OCI-LY1 (cell line): ENCODE data around the gene NUP37.

ENCODE experiments used
- H2AFZ ChIP-seq: fragments of 200-600 bp; sonication (generic), shearing (Covaris generic); 2 replicates; pipeline ENCODE4 v1.6.0; 2014; ENCODE audit warnings: antibody characterized with exemption, mild to moderate bottlenecking, low read length
- H3F3A ChIP-seq: fragments of 200-600 bp; sonication (generic), shearing (Covaris generic); 2 replicates; pipeline ENCODE4 v1.6.0; 2014; ENCODE audit warnings: mild to moderate bottlenecking, antibody characterized with exemption, low read length, moderate library complexity; ENCODE audit not compliant: insufficient read depth
- H3K27ac ChIP-seq: fragments of 200-600 bp; sonication (generic); 2 replicates; pipeline ENCODE4 v1.5.1; 2014; ENCODE audit warnings: low read length, mixed run types, mild to moderate bottlenecking, low read depth; ENCODE audit not compliant: poor library complexity, severe bottlenecking
- H3K27me3 ChIP-seq: fragments of 200-600 bp; sonication (generic); 2 replicates; pipeline ENCODE4 v1.6.0; 2014; ENCODE audit warnings: antibody characterized with exemption, mild to moderate bottlenecking, low read length, moderate library complexity; ENCODE audit not compliant: insufficient read depth
- H3K36me3 ChIP-seq: fragments of 200-600 bp; sonication (generic); 2 replicates; pipeline ENCODE4 v1.6.1; 2014; ENCODE audit warnings: mild to moderate bottlenecking, antibody characterized with exemption, low read length, moderate library complexity, mixed read lengths; ENCODE audit not compliant: insufficient read depth
- H3K4me1 ChIP-seq: fragments of 200-600 bp; sonication (generic); 2 replicates; pipeline ENCODE4 v1.5.1; 2014; ENCODE audit warnings: mild to moderate bottlenecking, low read length, moderate library complexity; ENCODE audit not compliant: insufficient read depth, severe bottlenecking
- H3K4me2 ChIP-seq: fragments of 200-600 bp; sonication (generic), shearing (Covaris generic); 2 replicates; pipeline ENCODE4 v1.6.1; 2014; ENCODE audit warnings: low read length
- H3K4me3 ChIP-seq: fragments of 200-600 bp; sonication (generic); 2 replicates; pipeline ENCODE4 v1.5.1; 2014; ENCODE audit warnings: low read length, low read depth, mild to moderate bottlenecking, mixed read lengths; ENCODE audit not compliant: poor library complexity, severe bottlenecking
- H3K79me2 ChIP-seq: fragments of 200-600 bp; shearing (Covaris generic); 2 replicates; pipeline ENCODE4 v1.6.1; 2016; ENCODE audit warnings: mixed run types, low read length, mixed read lengths; ENCODE audit not compliant: insufficient read depth
- H3K9ac ChIP-seq: fragments of 200-600 bp; sonication (generic), shearing (Covaris generic); 2 replicates; pipeline ENCODE4 v1.6.1; 2014; ENCODE audit warnings: mild to moderate bottlenecking, low read length, mixed read lengths
- H3K9me2 ChIP-seq: fragments of 200-600 bp; sonication (generic), shearing (Covaris generic); 2 replicates; pipeline ENCODE4 v1.6.1; 2014; ENCODE audit warnings: low read depth, mild to moderate bottlenecking, low read length, mixed read lengths
- H3K9me3 ChIP-seq: fragments of 200-600 bp; shearing (Covaris generic); 2 replicates; pipeline ENCODE4 v1.6.1; 2014; ENCODE audit warnings: low read length, mixed read lengths
- H4K20me1 ChIP-seq: fragments of 200-600 bp; sonication (generic), shearing (Covaris generic); 2 replicates; pipeline ENCODE4 v1.6.0; 2016; ENCODE audit warnings: mild to moderate bottlenecking, low read length; ENCODE audit not compliant: insufficient read depth
- CTCF ChIP-seq: fragments of 200-600 bp; sonication (generic), shearing (Covaris generic); IDR thresholded peaks from 2 replicates; pipeline ENCODE4 v1.5.1; 2017; ENCODE audit warnings: mild to moderate bottlenecking, antibody characterized with exemption, low read length, moderate library complexity, mixed read lengths
- EZH2 ChIP-seq: fragments of 200-600 bp; sonication (generic), shearing (Covaris generic); IDR thresholded peaks from 2 replicates; pipeline ENCODE4 v1.8.0; 2017; ENCODE audit warnings: borderline replicate concordance, mixed run types, mild to moderate bottlenecking, antibody characterized with exemption, low read length, moderate library complexity, mixed read lengths

NUP37 gene

GRCh38 chr12:102107970-102108369, 11.9 kb downstream of the NUP37 start:
- Histone ChIP-seq H2AFZ (no peak overlapping the region), H3K4me2 (no peak overlapping the region), H3K36me3 (peaks cover 98% of the 10 kb centered on the region), H3K79me2 (no peaks in the 10 kb centered on the region), H3K4me1 (no peaks in the 10 kb centered on the region), H3K9me3 (peaks cover 5% of the 10 kb centered on the region), H3F3A (no peaks in the 10 kb centered on the region), H3K4me3 (no peak overlapping the region), H3K9me2 (no peaks in the 10 kb centered on the region), H3K27ac (no peak overlapping the region), H3K9ac (no peak overlapping the region), H3K27me3 (no peaks in the 10 kb centered on the region), H4K20me1 (no peaks in the 10 kb centered on the region)
- no peak for TF ChIP-seq CTCF
- TF ChIP-seq EZH2, result no peak

GRCh38 chr12:102106905-102107304, 13.0 kb downstream of the NUP37 start:
- no peaks in the 10 kb centered on the region for H3K4me1 ChIP-seq
- peaks cover 5% of the 10 kb centered on the region for H3K9me3 ChIP-seq
- no peaks in the 10 kb centered on the region for H3K27me3 ChIP-seq
- H2AFZ ChIP-seq, result no peak overlapping the region
- no peak overlapping the region for H3K4me2 ChIP-seq
- no peaks in the 10 kb centered on the region for H3K9me2 ChIP-seq
- TF ChIP-seq CTCF, result no peak
- no peak for TF ChIP-seq EZH2
- H3F3A ChIP-seq, result no peaks in the 10 kb centered on the region
- no peak overlapping the region for H3K4me3 ChIP-seq
- H3K79me2 ChIP-seq, result no peaks in the 10 kb centered on the region
- H3K27ac ChIP-seq, result no peak overlapping the region
- H4K20me1 ChIP-seq, result no peaks in the 10 kb centered on the region
- no peak overlapping the region for H3K9ac ChIP-seq
- H3K36me3 ChIP-seq, result peaks cover 87% of the 10 kb centered on the region

- Histone ChIP-seq H3K79me2 (no peaks in the 10 kb centered on the region), H4K20me1 (no peaks in the 10 kb centered on the region), H3F3A (no peaks in the 10 kb centered on the region; the same call in 1 of the 2 replicates), H3K9me3 (no peaks in the 10 kb centered on the region), H3K4me1 (no peaks in the 10 kb centered on the region), H3K27me3 (no peaks in the 10 kb centered on the region), H3K4me2 (no peak overlapping the region), H3K36me3 (peaks cover 60% of the 10 kb centered on the region; the same call in 1 of the 2 replicates), H2AFZ (no peak overlapping the region), H3K9me2 (no peaks in the 10 kb centered on the region), H3K4me3 (no peak overlapping the region), H3K9ac (no peak overlapping the region), H3K27ac (no peak overlapping the region)
- no peak for TF ChIP-seq EZH2
- TF ChIP-seq CTCF, result no peak
Measured at GRCh38 chr12:102096855-102097254, 23.1 kb downstream of the NUP37 start.
